NCI-H2029 (cell line): ENCODE measurements around the gene RGS19.
"Not testable (repeated sequence)": the region's sequence is repeated elsewhere in the genome, so short reads cannot be mapped to it uniquely, and the experiment has no call there.

Source experiments
- DNase-seq: peaks from one replicate; lab custom pipeline; 2025; lab: John Stamatoyannopoulos, UW

RGS19 gene, protein sequence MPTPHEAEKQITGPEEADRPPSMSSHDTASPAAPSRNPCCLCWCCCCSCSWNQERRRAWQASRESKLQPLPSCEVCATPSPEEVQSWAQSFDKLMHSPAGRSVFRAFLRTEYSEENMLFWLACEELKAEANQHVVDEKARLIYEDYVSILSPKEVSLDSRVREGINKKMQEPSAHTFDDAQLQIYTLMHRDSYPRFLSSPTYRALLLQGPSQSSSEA

DNA sequence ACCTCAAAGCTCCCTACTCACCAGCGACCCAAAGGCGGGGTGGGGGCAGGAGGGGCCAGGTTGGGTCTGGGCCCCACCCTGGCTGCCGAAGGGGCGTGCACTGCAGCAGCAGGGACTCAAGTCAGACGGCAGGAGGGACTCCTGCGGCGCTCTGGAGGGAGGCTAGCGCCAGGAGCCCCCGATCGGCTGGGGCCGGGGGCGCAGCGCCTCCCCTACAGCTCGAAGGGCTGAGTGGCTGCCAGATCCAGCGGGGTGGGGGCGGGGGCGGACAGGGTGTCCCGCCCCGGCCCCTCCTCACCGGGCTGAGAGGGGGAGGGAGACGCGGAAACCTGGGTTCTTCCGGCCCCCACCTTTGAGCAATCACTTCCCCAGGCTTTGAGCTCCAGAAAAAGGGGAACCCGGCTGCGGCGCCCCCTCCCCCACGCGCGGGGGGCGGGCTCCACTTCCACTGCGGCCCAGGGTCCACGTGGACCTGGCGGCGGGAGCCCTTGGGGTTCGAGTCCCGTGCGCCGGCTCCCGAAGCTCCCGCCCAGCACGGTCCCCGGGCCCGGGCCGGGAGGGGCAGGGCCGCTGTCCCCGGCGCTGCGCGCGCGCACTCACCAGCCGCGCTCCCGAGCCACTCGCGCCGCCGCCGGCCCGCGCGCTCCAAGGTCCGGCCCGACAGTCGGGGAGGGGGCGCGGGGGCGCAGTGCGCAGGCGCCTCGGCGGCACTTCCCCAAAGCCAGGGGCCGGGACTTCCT, at the start of gene RGS19:
Gene RGS19, minus strand, starts transcription at position 246 of the 740 bp plus-strand sequence. CDS start 2,632 bp downstream, outside the sequence.
- DNase-seq = no peak

DNA sequence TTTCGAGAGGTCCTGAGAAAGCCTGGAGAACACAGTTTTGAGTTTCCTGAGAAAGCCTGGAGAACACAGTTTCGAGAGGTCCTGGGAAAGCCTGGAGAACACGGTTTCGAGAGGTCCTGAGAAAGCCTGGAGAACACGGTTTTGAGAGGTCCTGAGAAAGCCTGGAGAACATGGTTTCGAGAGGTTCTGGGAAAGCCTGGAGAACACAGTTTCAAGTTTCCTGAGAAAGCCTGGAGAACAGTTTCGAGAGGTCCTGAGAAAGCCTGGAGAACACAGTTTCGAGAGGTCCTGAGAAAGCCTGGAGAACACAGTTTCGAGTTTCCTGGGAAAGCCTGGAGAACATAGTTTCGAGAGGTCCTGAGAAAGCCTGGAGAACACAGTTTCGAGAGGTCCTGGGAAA, 44.2 kb upstream of the RGS19 start:
- not testable (repeated sequence) for DNase-seq

DNA sequence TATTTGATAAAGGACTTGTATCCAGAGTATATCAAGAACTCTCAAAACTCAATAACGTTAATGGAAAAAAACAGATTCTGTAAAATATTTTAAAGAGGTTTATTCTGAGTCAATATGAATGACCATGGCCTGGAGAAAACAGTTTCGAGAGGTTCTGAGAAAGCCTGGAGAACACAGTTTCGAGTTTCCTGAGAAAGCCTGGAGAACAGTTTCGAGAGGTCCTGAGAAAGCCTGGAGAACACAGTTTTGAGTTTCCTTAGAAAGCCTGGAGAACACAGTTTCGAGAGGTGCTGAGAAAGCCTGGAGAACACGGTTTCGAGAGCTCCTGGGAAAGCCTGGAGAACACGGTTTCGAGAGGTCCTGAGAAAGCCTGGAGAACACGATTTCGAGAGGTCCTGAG, 43.6 kb upstream of the RGS19 start:
- DNase-seq = not testable (repeated sequence)

- no peak for DNase-seq
Observed at GRCh38 chr20:64121586-64121985, 42.3 kb upstream of the RGS19 start.

DNA sequence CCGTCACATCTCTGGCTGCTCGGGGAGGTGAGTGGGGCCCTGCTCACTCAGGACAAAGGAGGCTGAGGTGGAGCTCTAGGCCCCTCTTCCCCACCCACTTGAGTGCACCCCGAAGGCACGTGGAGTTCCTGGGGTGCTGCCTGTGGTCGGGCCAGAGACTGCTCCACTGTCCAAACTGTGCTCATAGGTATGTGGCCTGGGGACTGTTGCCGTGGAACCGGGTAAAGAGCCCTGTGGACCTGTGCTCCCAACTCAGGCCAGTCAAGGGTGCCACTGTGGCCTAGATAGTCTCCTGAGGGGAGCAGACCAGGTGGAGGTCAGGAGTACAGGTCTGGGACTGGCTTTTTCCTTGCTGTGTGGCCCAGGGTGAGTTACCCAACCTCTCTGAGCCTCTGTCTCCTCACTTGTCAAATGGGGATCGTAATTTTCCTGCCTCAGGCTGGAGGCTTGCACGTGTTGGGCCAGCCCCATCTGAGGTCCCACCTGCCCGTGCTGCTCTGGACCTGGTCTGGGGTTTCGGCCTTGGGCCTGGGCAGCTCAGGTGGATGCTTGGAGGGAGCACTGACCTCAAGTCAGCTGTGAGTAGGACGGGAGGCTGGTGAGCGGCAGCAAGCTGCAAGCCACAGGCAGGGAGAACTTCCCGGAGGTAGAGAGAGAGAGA, 40.5 kb upstream of the RGS19 start:
- no peak for DNase-seq

DNA sequence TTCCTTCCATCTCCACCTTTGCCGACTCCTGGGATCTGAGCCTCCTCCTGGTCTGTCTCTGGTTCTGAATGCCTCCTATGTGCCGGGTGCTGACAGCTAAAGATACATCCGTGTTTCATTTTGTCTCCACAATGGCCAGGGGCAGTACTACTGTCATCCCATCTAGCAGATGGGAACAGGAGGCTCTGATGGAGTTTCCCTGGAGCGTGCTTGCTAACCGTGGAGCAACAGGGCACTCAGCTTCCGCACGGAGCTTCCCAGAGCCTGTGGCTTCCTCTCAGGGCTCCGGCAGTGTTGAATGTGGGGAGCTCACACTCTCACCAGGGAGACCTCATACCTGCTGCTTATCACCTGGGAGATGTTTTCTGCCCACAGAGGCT, 40.0 kb upstream of the RGS19 start:
- no peak for DNase-seq

DNA sequence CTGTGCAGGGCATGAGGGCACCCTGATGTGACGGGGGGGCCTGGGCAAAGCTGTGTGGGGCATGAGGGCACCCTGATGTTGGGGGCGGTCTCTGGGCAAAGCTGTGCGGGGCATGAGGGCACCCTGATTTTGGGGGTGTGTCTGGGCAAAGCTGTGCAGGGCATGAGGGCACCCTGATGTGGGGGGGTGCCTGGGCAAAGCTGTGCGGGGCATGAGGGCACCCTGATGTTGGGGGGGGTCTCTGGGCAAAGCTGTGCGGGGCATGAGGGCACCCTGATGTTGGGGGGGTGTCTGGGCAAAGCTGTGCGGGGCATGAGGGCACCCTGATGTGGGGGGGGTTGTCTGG, 38.1 kb upstream of the RGS19 start:
- not testable (repeated sequence) for DNase-seq

DNA sequence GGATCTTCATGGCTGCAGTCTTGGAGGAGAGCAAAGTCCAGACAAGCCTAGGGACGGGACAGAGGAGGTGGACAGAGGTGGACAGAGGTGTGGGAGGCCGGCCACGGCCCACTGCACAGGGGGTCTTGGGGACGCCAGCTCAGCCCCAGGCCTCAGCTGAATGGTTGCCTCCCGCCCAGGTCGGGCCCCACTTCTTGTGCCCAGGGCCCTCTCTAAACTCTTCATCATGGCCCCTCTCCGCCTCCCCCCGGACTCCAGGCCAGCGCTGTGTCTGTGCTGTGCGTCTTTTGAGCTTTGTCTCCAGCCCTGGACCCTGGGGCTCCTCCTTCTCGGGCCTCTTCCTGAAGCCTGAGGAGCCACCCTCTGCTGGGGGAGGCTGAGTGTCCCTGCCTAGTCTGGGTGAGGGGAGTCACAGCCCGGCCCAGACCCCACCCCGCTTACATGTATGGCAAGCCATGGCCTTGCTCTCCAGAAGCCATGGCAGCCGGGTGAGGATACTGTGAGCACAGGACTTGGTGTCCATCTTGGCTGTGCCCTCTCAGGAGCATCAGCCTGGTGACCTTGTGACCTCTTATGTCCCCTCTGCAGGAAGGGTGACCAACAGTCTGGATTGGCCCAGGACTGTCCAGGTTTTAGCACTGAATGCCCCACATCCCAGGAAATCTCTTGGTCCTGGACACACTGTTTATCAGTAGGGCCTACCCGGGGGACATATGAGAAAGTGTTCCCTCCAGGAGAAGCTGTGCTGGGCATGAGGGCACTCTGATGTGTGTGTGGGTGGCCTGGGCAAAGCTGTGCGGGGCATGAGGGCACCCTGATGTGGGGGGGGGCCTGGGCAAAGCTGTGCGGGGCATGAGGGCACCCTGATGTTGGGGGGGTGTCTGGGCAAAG, 37.5 kb upstream of the RGS19 start:
- DNase-seq = no peak

DNA sequence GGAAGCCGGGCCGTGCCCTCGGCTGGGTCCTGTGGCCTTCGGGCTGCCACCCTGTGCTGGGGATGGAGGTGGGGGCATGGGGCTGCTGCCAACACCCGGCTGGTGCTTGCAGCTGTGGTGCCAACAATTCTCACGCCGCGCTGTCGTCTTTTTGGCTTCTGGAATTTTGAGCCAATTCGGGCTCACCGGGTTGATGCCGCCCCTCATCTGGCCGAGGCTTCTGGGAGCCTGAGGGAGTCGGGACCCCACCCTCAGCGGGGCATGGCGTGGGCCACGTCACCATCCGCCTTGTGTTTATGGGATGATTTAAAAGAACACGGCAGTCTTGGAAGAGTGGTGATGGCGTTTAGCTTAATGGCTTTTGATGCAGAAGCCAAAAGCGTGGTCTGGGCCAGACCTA, 36.7 kb upstream of the RGS19 start:
- no peak for DNase-seq

DNA sequence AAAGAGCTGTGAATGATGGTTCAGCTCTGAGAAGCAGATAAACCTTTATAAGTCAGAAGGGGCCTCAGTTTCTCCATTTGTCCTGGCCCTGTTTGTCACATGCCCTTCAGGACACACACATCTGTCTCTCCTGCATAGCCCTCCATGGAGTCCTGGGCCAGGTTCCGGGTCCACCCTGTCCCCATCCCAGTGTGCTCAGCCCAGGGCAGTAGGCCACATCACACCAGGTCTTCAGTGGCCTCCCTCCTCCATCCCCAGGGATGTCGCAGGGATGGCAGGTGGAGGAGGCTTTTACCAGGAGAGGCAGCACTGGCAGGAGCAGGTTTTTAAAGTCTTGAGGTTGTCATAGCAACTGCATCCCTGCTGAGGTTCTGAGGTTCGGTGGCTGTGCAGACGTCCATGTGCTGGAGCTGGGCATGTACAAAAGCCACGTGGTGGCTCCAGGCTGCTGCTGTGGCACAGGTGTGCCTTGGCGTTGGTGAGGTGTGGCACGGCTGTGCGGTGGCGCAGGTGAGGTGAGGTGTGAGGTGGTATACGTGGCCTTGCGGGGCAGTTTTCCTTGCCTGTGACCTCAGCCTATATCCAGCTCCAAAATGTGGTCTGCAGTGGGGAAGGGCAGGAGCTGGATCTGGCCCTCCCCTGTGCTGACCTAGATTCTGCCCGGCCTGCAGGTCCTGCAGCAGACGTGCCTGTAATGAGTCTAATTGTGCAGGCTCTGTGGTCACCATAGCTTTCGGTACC, 36.0 kb upstream of the RGS19 start:
- DNase-seq = no peak

- no peak for DNase-seq
Observed at GRCh38 chr20:64114356-64114971, 35.1 kb upstream of the RGS19 start.

DNA sequence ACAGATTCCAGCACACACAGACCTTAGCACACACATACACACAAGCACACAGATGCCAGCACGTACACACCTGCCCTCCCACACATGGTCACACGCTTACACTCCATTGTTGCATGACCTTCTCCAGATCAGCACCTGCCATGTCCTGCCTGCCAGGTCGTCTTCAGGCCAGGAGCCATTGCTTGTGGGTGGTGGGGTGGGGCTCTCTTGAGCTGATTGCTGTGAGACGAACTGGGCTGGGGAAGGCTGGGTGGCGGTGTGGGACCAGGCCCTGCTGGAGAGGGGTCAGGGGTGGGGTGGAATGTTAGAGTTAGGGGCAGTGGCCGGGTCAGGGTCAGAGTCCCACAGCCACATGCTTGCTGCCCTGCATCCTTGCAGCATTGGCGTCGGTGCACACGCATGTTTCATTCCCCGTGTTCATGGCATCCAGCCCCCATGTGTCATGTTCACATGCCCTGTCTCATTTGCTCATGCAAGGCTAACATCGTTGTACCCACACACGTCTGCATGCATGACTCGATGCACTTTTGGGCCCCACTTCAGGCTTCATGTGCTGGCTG, 34.6 kb upstream of the RGS19 start:
- DNase-seq = no peak

DNA sequence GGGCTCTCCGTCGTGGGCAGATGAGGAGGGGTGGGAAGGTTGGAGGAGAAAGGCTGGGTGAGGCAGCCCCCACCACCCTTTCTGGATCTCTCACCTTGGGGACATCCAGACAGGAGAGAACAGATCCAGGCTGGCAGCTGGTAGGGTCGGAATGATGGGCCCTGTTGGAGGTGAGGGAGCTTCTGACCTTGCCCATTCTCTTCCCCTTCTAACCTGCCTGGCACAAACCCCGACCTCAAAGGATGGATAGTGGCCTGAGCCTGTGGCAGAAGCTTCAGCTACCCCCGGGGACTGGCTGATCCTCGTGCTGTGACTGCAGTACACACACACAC, 34.1 kb upstream of the RGS19 start:
- no peak for DNase-seq

- no peak for DNase-seq
Observed at GRCh38 chr20:64112691-64113443, 33.5 kb upstream of the RGS19 start.

GRCh38 chr20:64111841-64112641, 32.7 kb upstream of the RGS19 start:
- no peak for DNase-seq

- no peak for DNase-seq
Observed at GRCh38 chr20:64110411-64111068, 31.2 kb upstream of the RGS19 start.

DNA sequence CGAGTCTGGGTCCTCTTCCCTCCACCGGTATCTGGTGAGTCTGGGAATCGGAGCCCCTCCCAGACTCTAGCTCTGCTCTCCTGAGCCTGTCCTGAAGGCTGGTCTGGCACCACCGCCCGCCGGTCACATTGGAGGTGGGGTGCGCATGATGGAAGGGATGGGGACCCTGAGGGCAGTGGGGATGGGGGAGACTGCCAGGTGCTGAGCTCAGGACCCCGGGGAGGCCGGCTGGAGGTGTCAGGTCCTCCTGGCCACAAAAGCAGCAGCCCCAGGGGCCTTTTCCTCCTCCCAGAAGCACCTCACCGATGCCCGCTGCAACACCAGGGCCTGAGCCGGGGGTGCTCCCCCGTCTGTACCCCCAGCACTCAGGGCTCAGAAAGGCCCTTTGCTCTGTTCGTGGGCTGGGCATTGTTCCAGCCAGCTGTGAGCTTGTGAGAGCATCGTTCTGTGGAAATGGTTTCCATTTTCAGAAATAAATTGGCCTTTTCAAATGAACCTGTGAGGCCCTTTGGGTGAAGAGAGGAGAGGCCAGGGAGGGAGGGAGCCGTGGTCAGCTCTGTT, 30.6 kb upstream of the RGS19 start:
- DNase-seq = no peak
